GM12864 (cell line): ENCODE results near the gene SDC3.

ENCODE experiments used
- DNase-seq: peaks from one replicate; pipeline ENCODE4 v3.0.0-alpha.2; 2011; ENCODE audit warnings: low read depth
- H3K4me3 ChIP-seq: 2 replicates; pipeline ENCODE4 v1.5.1; 2011; ENCODE audit warnings: mild to moderate bottlenecking, low read depth, low read length, control low read depth
- TF ChIP-seq, protein P1 (sequence below): IDR thresholded peaks from 2 replicates; pipeline ENCODE4 v1.5.1; 2011; ENCODE audit warnings: low read depth, mild to moderate bottlenecking, moderate library complexity, low read length, control low read depth, inconsistent platforms; ENCODE audit errors: missing control alignments

The SDC3 gene

DNA sequence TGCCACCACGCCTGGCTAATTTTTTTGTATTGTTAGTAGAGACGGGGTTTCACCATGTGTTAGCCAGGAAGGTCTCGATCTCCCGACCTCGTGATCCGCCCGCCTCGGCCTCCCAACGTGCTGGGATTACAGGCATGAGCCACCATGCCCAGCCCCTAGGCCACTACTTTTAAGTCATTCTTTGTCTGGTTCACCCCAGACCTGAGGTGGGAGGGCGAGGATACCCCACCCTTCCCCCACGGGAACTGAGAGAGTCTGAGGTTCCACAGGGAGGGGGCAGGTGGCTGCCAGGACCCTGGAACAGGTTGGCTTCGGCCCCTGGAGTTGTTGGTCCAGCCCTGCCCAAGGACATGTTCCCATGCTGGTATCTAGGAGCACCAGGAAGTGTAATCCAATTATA is 7.7 kb upstream of the SDC3 start:
- TF ChIP-seq, protein P1, sequence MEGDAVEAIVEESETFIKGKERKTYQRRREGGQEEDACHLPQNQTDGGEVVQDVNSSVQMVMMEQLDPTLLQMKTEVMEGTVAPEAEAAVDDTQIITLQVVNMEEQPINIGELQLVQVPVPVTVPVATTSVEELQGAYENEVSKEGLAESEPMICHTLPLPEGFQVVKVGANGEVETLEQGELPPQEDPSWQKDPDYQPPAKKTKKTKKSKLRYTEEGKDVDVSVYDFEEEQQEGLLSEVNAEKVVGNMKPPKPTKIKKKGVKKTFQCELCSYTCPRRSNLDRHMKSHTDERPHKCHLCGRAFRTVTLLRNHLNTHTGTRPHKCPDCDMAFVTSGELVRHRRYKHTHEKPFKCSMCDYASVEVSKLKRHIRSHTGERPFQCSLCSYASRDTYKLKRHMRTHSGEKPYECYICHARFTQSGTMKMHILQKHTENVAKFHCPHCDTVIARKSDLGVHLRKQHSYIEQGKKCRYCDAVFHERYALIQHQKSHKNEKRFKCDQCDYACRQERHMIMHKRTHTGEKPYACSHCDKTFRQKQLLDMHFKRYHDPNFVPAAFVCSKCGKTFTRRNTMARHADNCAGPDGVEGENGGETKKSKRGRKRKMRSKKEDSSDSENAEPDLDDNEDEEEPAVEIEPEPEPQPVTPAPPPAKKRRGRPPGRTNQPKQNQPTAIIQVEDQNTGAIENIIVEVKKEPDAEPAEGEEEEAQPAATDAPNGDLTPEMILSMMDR: no peak
- DNase-seq: no peak
- H3K4me3 ChIP-seq: no peak overlapping the region

DNA sequence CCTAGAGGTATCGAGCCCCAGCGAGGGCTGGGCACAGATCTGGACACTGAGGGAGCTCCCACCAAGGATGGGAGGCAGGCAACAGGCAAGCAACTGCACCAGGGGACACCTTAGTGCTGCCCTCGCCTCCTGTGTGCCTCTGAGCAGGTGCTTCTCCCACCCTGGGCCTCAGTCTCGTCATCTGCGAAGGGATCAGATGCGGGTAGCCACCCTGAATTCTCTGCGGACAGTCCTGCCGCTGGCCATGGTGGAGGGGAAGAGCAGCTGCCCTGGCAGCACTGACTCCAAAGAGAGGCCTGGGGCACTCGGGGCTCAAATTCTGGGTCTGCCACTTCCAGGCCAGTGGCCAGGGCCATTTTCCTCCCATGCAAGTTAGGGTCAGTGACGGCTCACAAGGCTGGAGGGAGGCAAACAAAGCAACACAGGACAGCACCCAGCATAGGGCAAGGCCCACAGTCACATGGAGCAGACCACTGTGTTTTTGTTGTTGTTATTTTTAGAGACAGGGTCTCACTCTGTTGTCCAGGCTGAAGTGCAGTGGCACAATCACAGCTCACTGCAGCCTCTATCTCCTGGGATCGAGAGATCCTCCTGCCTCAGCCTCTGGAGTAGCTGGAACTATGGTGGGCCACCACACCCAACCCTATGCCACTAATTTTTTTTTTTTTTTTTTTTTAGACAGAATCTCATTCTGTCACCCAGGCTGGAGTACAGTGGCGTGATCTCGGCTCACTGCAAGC is 7.1 kb upstream of the SDC3 start:
- TF ChIP-seq, protein P1: no peak
- DNase-seq: no peak
- H3K4me3 ChIP-seq: no peak overlapping the region

DNA sequence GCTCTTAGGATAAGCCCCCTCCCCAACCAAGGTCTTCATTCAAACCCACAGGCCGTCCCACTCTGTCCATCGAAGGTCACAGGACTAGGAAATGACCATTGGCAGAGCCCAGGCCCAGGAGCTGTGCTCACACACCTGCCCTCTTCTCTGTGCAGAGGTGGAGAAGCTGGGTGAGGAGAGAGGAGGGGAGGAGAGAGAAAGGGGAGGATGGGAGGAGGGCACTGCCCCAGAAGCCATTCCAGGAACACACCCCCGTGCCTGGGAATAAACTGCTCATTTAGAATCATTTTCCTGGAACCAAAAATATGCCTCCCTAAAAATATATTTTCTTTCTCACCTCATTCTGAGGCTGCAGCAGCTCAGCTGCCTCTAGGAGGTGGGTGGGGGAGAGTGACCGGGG is 6.4 kb upstream of the SDC3 start:
- TF ChIP-seq, protein P1: no peak
- DNase-seq: no peak
- H3K4me3 ChIP-seq: no peak overlapping the region

DNA sequence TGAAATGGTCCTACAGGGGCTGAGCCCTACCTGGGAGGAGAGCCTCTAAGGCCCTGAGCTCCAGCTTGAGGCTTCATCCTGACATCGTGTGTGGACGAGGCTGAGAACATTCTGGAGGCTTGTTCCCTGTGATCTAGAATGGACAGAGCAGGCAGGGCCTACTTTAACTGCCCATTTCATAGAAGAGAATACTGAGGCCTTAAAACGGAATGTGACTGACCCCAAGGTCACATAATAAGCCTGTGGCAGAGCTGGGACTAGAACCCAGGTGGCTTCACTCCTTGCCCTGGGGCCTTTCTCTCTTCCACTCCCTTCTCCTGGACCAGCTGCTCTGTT is 6.0 kb upstream of the SDC3 start:
- TF ChIP-seq, protein P1: no peak
- DNase-seq: no peak

DNA sequence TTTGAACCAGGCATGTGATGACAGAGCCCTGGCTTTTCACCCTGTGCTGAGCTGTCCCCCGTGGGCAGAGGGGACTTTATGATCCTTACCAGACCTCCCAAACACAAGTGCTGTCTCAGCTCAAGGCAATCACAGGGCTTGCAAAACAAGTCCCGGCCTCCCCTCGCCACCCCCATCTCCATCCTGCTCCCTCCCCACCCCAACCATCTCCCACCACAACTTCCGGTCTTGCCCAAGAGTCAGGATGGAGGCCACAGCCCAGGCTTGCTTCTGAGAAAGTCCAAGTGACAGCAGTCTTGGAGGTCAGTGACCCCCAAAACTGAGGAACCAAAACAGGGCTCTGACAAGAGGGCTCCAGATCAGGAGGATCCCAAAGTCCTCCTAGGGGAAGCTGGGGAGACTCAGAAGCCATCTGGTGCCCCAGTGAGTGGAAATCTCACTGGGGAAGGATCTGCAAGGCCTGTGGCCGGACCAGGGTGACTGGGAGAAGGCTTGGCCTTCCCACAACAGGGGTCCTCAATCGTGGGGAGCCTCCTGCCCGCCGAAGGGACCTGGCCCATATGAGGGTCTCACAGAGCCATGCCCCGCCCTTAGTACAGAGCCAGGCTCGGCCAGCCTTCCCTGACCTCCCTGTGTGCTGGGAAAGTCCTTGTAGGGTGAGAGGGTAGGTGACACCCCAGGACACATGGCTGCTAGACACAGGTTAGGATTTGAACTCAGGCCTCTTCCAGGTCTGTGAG is 4.5 kb upstream of the SDC3 start:
- no peak overlapping the region for H3K4me3 ChIP-seq
- TF ChIP-seq, protein P1: no peak
- DNase-seq: no peak

More for the DNA sequence above, 6.0 kb upstream of the SDC3 start:
- no peak overlapping the region for H3K4me3 ChIP-seq

DNA sequence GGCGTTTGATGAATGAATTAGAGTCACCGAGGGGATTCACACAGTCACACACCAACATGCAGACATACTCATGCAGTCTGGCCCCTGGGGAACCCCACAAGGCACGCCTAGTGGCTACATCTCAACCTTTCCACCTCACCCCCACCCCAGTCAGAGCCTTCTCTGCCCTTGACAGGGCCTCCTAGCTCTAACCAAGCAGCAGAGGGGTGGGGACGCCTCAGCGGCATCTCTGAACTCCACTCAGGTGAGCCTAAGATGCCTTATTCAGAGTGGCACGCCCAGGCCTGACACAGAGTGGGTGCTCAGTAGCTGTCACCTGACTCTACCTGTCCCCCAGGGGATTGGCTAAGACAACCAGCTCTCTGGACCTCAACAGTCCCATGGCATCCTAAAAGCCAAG is 3.7 kb upstream of the SDC3 start:
- H3K4me3 ChIP-seq: no peak overlapping the region
- TF ChIP-seq, protein P1: no peak
- DNase-seq: no peak
